BJ (cell line): ENCODE measurements around the gene EYA2. TPM values are rescaled to one million over a fixed set of nuclear protein-coding genes. Genes with fewer than 3 reads are reported as not detected.

Experiments
- CTCF ChIA-PET: fragments of 350-600 bp; formaldehyde crosslinking; extraction: SDS; loops from one replicate; lab custom pipeline; 2021; ENCODE audit warnings: antibody characterized with exemption, inconsistent platforms; lab: Yijun Ruan, JAX
- POLR2A ChIA-PET: fragments of 300-600 bp; sonication (Branson Sonifier 250); formaldehyde crosslinking; extraction: SDS; loops from one replicate; lab custom pipeline; 2021; ENCODE audit warnings: antibody characterized with exemption; lab: Charles Lee
- DNase-seq: peaks from one replicate; pipeline ENCODE4 v3.0.0-alpha.2; 2011; ENCODE audit warnings: low read depth
- H3K27me3 ChIP-seq: 2 replicates; pipeline ENCODE4 v1.6.0; 2011; ENCODE audit warnings: low read length; ENCODE audit not compliant: control insufficient read depth, insufficient read depth
- H3K36me3 ChIP-seq: 2 replicates; pipeline ENCODE4 v1.5.1; 2011; ENCODE audit warnings: low read length; ENCODE audit not compliant: control insufficient read depth, insufficient read depth
- H3K4me3 ChIP-seq: 2 replicates; pipeline ENCODE4 v1.5.1; 2011; ENCODE audit warnings: low read depth, mild to moderate bottlenecking, control low read depth, low read length
- CTCF ChIP-seq: IDR thresholded peaks from 2 replicates; pipeline ENCODE4 v1.5.1; 2011; ENCODE audit warnings: low read depth, mild to moderate bottlenecking, control low read depth, inconsistent platforms, low read length, moderate library complexity; ENCODE audit not compliant: insufficient read depth
- polyA plus RNA-seq: library from polyadenylated mRNA; depleted of rRNA; stranded (reverse); fragments of >200 nt; gene quantifications from 2 replicates; pipeline ENCODE4 v1.2.3, GENCODE V29; 2011

The EYA2 gene
- polyA plus RNA-seq, 1 experiment, result 1.5 TPM

- Histone ChIP-seq H3K36me3 (no peaks in the 10 kb centered on the region), H3K4me3 (no peak overlapping the region), H3K27me3 (peaks cover 1% of the 10 kb centered on the region)
- TF ChIP-seq CTCF, result no peak
- no peak for DNase-seq
- CTCF ChIA-PET, result no interaction called here
- POLR2A ChIA-PET, result no interaction called here
Observed at GRCh38 chr20:47049771-47050170, 155.1 kb downstream of the EYA2 start.

GRCh38 chr20:47050996-47051395 lies 156.4 kb downstream of the EYA2 start:
- CTCF ChIA-PET, result interaction anchor here (1.3 kb wide), 1 partner anchor 9 kb away, joined by 3 read pairs; no protein-coding TSS in a partner anchor
- TF ChIP-seq CTCF, result no peak
- POLR2A ChIA-PET, result no interaction called here
- no peak overlapping the region for H3K4me3 ChIP-seq
- H3K36me3 ChIP-seq, result no peaks in the 10 kb centered on the region
- DNase-seq, result no peak
- peaks cover 5% of the 10 kb centered on the region for H3K27me3 ChIP-seq

- ChIA-PET POLR2A (no interaction called here), CTCF (interaction anchor here (1.3 kb wide), 1 partner anchor 10 kb away, joined by 3 read pairs; no protein-coding TSS in a partner anchor)
- DNase-seq, result no peak
- H3K36me3 ChIP-seq, result no peaks in the 10 kb centered on the region
- no peak overlapping the region for H3K4me3 ChIP-seq
- TF ChIP-seq CTCF, result no peak
- H3K27me3 ChIP-seq, result peaks cover 5% of the 10 kb centered on the region
Observed at GRCh38 chr20:47051936-47052526, 157.4 kb downstream of the EYA2 start.

GRCh38 chr20:47054506-47054905 lies 159.9 kb downstream of the EYA2 start:
- no peak for DNase-seq
- Histone ChIP-seq H3K4me3 (no peak overlapping the region), H3K36me3 (no peaks in the 10 kb centered on the region), H3K27me3 (peaks cover 5% of the 10 kb centered on the region)
- ChIA-PET CTCF (no interaction called here), POLR2A (no interaction called here)
- TF ChIP-seq CTCF, result no peak

GRCh38 chr20:47054945-47055344 lies 160.3 kb downstream of the EYA2 start:
- ChIA-PET POLR2A (no interaction called here), CTCF (no interaction called here)
- peaks cover 5% of the 10 kb centered on the region for H3K27me3 ChIP-seq
- DNase-seq, result no peak
- H3K4me3 ChIP-seq, result no peak overlapping the region
- no peaks in the 10 kb centered on the region for H3K36me3 ChIP-seq
- no peak for TF ChIP-seq CTCF
